Stimulated activated CD4-positive, alpha-beta T cell treated with anti-CD3 and anti-CD28 coated beads, TNF-alpha, amount 100 ng/mL, for 24 hours (primary cell): ENCODE measurements around the gene AJAP1.
"Not testable (repeated sequence)": the region's sequence is repeated elsewhere in the genome, so short reads cannot be mapped to it uniquely, and the experiment has no call there.

Experiments
- DNase-seq, 3 experiments: peaks; one replicate each; pipeline ENCODE4 v3.0.0-alpha.2; 2020; ENCODE audit warnings: low read depth in 3 of 3

AJAP1 gene

DNA sequence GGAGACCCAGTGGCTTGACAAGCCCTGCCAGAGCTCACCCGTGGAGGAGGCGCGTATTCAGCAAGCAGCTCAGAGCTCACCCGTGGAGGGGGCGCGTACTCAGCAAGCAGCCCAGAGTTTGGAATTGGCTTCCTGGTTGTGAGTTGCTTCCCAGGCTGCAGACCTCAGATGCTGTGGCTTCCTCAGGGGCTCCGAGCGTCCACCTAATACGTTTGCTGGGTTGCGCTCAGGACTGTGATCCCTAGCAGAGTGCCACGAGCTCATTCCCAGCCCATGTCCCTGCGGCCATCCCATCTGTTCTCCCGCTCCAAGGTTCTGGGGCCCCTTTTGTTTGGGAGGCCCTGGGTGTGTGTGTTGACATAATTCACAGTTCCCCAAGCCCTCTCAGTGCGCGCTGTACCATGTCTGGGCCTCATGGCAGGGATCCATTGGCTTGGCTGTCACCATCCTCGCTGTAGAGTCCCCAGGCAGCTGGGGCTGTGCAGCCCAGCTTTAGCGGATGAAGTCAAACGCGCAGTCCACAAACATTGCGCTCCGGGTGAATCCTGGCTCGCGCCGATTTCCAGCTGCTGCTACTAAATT lies 3.6 kb downstream of the AJAP1 start:
- DNase-seq = no peak

DNA sequence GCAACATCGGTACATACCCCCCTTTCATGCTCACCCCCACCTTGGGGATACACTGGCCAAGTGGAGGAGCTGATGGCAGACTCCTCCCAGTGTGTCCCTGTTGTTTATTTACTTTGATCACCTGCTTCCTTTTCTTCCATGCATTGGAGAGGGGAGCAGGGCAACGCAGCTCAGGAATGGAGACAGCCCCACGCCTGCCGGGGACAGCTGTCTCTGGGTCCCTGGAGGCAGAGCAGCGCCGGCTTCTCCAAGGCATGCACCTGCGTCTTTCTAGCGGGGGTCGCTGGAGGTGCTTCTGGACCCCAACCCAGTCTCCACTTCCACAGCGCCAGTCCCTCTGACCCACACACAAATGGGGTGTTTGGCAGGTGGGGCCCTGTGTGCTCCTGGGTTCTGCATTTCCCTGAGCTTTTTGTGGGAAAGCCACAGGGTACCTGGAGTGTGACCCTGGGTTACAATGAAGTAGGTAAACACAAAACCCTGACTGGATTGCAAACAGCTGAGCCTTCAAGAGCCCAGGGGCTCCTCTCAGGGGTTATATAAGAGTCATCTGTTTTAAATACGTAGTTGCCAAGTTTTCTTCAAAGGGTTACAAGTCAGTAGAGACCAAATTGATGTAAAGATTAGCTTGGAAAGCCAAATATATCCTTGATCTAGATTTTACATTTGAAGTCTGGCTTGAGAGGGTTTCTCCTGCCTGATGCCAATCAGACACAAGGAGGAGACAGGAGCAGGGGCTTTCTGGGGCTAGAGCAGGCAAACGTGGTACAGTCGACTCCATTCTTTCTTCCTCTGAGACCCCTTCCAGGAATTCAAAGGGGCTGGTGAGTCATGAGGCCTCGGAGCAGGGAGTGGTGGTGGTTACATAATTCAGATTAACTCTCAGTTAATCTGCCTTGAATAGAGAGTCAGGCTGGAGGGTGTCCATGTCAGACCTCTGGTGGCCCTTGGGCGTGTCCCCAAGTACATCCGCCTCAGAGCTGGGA lies 4.5 kb downstream of the AJAP1 start:
- no peak for DNase-seq

DNA sequence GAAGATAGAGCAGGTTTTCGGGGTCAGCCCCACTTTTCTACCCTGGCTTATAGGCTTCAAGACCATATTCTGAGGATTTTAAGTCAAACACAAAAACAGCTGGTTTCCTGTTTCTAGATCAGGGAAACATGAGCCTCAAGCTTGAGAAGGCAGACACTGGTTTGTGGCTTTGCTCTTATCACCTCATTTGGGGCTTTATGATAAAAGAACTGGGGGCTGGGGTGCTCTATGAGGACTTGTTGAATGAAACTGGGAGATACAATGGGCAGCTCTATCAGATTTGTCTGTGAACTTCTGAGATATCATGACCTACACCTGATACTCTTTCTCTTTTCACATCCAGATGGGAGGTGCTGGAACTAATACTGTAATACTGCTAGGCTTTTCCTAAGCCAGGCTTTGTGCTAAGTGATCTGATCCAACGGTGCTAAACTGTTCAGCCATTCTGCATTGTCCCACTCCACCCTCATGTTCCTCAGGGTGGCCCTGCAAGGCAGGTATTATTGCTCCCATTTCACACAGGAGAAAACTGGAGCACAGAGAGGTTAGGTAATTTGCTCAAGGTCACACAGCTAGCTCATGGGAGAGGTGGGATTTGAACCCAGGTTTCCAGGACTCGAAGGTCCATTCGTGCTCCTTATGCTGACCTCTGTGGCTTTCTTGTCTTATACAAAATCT lies 6.6 kb downstream of the AJAP1 start:
- DNase-seq = no peak

DNA sequence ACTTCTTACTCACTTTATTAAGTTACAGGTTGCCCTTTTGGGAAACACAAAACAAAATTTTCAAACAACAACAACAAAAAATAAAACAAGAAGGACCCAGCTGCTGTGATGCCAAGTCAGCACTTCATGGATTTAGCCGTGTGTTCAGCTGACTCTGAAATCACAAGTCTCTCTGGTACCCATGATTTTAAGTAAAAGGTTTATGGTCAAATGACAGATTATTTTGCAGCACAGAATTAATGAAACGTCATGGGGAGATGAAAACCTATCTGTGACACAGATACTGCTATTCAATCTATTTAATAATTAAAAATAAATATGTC lies 7.1 kb downstream of the AJAP1 start:
- DNase-seq = no peak

DNA sequence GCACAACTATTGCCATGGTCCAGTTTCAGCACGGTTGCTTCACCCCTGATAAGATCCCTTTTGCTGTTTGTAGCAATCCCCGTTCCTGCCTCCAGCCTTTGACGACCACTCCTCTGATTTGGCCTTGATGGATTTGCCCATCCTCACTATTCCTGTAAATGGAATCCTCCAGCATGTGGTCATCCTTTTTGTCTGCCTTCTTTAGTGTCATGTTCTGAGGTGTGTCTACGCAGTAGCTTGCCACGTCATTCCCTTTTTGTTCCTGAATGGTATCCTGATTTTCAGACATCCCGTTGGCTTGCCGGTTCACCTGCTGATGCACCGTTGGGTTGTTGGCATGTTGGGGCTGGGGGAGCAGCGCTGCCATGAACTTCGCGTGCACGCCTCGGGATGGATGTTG lies 7.8 kb downstream of the AJAP1 start:
- DNase-seq = no peak

DNA sequence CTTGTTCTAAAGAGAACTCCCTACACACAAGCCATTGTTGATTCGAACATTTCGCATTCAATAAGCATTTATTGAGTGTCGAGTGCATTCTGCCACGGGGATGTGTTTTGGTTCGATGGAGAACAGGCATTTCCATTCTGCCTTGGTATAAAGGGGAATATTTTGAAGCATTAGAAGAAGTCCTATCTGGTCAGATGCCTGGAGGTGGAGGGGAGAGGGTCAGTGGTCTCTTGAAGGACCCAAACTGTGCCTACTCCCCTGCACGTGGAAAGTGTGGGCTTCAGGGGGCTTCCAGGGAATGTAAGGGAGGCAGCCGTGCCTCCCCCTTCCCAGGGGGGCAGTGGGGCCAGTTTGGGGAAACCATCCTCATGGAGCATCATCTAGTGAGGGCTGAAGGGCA lies 8.3 kb downstream of the AJAP1 start:
- DNase-seq = no peak

DNA sequence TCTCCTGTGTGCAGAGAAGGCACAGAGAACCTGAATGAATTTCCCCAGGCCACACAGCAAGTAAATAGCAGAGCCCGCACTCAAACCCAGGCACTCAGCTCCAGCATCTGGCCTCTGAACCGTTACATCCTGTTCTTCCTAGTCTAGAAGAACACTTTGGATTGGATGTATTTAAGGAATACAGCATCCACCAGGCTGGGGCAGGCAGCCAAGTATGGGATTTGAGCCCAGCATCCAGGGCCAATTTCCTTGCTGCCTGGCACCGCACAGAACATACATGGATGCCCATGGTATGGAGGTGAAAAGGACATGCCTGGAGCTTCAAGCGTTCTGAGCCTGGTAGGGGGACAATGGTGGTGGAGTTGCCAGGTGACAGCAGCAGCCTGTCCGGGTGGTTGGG lies 9.7 kb downstream of the AJAP1 start:
- DNase-seq = no peak

DNA sequence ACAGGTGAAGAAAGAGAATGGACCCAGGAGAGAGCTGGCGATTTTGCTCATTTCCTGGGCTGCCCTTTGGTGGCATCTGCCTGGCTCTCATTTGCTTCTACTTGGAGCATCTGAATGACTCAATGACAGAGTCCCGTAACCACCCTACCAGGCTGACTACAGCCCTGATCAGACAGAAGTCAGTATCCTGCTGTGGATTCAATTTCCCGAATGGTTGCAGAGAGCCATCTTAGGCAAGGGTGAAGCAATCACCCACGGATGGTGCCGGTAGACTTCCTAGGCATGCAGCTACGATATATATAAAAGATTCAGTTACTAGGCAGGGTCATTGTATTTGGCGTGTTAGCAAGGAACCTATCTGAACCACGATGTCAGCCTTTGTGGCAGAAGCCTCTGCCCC lies 10.2 kb downstream of the AJAP1 start:
- no peak for DNase-seq

DNA sequence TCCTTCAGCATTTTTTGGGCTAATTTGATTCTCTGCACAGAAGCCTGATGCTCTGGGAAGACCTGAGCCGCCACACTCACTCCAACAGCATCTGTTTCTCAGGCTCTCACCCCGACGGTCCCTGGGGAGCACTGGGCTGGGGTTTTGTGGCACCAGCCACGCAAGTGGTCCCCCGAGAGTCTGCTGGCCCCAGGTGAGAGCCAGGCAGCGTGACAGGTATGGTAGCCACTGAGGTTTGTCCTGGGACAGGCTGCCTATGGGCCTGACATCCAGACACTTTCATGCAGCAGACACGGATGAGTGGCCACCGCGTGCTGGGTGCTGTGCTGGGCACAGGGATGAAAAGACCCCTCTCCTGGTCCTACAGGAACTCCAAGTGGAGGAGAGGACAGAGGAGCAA lies 11.0 kb downstream of the AJAP1 start:
- no peak for DNase-seq

DNA sequence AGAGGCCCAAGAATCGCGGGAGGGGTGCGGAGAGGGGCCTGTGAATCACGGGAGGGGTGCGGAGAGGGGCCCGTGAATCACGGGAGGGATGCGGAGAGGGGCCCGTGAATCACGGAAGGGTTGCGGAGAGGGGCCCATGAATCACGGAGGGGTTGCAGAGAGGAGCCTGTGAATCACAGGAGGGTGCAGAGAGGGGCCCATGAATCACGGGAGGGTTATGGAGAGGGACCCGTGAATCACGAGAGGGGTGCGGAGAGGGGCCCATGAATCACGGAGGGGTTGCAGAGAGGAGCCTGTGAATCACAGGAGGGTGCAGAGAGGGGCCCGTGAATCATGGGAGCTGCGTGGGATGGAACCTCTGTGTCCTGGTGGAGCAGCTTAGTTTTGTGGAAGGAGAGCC lies 12.3 kb downstream of the AJAP1 start:
- not testable (repeated sequence) for DNase-seq

DNA sequence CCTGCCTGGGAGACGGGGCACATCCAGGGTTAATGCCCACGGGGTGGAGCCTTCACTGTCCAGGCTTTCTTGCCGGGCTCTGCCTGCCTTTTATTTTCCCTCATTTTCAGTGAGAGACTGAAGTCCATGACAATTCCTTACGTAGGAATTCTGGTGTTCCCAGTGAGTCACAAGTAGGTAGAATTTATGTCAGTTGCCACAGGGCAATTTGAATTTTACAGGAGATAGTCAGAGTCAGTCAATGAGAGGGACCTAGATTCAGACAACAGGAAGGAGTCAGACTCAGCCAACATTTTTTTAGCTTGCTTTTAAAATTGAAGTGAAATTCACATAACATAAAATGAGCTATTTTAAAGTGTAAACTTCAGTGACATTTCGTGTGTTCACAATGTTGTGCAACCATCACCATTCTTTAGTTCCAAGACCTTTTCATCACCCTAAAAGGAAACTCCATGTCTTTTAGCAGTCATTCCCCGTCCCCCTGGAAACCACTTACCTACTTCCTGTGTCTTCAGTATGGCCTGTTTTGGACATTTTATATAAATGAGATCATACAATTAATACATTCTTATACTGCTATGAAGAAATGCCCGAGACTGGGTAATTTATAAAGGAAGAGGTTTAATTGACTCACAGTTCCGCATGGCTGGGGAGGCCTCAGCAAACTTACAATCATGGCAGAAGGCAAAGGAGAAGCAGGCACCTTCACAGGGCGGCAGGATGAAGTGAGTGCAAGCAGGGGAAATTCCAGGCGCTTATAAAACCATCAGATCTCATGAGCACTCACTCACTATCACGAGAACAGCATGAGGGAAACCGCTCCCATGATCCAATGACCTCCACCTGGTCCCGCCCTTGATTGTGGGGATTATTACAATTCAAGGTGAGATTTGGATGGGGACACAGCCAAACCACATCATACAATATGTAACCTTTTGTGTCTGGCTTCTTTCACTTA lies 14.6 kb downstream of the AJAP1 start:
- no peak for DNase-seq

DNA sequence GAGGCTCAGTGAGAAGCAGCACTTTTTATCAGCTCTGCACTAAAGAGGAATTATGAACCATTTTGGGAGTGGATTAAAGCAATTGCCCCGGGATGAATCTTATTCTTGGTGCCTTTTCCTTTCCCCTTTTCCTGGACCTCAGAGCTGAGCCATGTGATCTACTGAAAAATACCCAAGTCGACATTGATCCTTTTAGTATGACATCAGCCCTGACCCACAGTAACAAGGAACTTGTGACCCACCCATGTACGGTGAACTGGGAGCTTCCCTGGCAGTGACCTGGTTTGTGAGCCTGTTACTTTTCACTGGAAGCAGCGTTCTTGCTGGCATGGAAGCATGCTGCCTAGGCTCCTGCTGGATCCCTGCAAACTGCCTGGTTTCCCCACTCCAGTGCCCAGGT lies 15.9 kb downstream of the AJAP1 start:
- DNase-seq = no peak

DNA sequence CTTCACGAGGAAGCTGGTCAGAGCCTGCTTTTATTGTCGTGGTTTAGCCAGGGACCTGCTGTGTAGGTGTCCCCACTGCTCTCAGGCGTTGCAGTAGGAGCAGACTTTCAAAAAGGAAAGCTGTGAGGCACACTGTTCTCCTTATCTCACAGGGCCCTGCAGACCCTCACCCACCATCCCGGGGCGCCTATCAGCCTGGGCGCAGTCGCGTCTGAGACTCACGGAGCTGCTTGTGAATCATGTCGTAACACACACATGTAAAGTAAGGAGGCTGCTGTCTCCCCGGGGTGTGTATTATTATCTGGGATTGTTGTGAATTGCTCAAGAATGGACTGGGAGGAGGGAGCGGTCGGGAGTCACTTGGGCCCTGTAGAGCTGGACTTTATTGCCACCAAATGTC lies 17.4 kb downstream of the AJAP1 start:
- DNase-seq = no peak

DNA sequence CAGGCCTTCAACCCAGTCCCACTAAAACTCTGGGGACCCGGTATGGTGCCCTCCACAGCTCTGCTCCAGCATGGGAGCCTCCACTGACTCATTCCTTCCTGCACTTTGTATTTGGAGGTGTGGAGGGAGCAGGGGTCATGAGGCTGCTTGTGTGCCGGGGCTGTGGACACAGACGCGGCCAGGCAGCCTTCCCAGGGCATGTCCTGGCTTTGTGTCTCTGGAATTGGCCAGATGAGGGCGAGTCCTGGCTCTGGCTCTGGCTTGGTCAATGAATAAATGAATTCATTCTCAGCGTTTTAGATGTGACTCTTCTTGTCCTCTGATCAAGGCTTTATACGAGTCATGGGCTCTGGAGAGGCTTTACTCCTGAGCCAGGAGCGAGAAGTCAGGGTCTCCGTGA lies 19.1 kb downstream of the AJAP1 start:
- no peak for DNase-seq

DNA sequence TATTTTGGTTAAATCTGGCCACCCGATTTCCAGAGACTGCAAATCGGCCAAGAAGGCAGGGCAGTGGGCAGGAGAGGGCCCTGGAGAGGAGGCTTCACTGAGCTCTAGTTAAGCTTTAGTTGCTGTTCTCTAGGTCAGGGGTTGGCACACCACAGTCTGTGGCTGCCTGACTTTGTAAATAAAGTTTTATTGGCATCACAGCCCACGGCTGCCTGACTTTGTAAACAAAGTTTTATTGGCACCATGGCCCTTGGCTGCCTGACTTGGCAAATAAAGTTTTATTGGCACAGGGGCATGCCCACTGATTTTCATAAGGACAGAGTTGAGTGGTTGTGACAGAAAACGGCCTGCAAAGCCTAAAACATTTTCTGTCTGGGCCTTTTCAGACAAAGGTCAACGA lies 19.7 kb downstream of the AJAP1 start:
- no peak for DNase-seq

DNA sequence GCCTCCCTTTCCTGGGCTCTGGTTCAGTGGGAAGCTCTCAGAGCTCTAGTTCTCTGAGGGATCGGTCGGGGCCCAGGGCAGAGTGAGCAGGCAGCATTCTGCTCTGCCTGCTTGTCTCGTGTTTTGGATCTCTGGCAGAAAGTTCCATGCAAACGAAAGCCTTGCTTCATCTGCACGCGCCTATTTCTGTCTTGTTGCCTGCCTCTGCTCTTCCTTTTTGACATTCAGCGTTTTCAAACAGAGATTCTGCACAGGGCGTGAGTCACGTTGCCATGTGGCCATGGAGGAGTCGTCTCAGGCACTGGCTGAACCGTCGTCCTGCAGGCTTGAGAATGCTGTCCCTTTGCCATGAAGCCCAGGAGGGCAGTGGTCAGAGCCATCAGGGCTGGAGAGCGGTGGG lies 20.3 kb downstream of the AJAP1 start:
- DNase-seq = no peak

DNA sequence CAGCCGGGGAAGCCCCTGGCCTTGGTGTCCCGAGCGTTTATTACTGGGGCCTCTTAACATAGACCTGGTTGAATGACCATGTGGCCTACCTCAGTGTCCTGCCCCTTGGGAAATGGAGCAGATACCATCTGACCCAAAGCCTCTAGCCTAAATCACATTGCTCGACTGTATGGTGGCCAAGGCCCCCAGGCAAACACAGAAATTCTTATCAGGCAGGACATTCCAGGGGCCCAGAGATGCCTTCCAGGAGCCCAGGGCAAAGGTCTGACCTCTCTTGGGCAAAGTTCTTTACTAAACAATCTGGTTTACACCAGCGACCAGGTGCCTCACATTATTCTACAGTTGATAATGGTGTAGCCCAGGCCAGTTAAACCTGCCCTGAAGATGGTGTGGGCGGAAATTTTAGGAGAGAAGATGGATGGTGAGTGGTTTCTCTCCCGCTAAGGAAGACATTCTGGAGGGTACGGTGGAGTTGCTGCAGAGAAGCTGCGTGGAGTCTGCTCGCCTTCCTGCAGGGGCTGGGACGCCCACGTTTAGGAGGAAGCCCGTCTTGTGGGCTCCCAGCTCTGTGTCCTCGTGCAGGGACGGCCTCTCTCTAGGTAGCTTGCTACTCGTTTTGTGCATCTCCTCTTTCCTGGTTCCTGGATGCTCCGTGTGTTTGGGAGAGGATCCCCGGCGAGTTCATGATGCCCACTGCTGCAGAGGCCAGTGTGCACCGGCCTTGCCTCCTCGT lies 21.2 kb downstream of the AJAP1 start:
- DNase-seq = no peak

DNA sequence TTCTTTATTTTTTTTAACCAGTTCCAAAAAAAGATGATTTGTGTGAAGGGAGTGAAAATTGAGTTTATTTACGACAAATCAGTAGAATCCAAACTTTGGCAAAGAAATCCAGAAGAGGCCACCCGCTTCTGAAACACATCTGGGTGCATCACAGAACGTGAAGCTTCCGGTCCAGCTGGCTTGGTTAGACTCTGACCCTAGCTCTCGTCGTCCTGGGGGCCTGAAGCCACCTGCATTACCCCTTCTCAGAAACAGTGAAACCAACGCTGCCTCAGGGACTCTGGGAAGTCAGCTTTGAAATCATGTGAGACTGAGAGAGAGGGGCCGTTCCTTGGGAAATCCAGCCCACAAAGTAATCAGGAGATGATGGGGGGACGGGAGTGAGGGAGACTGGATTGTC lies 21.8 kb downstream of the AJAP1 start:
- DNase-seq = no peak

DNA sequence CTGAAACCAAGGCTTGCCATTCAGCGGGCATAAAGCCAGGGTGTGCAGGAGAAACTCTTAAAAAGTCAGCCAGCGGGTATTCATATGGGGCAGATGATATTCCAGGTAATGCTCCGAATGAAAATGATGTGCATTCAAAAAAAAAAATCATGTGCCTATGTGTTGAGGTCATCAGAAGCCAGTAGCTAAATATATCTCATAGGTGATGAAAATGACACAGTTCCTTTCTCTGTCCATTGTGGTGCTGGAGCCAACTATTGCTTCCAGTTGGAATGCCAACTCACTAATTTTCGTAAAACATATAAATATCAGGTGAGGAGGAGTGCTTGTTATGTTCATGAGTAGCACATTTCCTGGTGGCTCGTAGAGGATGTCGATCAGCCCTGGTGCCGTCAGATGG lies 23.2 kb downstream of the AJAP1 start:
- no peak for DNase-seq

DNA sequence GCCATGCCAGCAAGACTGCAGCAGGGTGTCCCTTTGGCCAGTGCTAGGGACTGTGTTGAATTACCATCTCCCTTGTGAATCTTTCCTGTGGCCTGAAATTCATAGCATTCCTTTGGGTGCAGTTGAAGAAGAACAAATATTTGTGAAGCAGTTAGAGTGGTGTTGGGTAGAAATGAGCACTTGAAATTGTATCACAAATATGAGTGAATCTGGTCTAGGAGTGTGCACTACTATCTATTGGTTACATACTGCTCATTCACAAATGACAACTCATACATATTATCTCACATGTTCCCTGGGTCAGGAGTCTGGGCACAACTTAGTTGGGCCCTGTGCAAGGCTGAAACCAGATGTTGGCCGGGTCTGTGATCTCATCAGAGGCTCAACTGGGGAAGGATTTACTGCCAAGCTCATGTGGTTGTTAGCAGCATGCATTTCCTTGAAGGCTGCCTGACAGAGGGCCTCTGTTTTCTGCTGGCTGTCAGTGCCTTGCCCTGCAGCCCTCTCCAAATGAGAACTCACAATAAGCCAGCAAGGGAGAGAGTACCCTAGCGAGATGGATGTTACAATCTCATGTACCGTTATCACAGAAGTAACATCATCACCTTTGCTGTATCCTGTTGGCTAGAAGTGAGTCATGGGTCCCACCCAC lies 23.8 kb downstream of the AJAP1 start:
- DNase-seq = no peak

DNA sequence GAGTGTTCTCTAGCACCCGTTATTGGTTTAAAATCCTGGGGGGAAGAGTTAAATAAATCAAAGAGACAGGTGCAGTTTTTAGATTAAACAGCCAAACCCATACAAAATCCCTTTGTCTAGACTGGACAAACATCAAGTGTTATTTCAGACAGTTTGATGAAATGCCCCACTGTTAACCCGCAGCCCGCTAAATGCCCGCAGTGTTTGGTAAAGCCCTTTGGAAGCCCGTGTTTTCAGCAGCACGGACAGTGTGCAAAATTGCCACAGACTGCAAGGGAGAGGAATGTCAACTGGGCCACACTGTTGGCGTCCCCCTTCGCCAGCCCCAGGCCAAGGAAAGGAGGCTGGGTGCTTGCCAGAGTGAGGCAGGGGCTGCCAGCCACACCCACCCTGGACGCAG lies 26.6 kb downstream of the AJAP1 start:
- DNase-seq = no peak
